HepG2 (cell line): Measurements from ENCODE around the gene BMERB1. TPM values are rescaled to one million over a fixed set of nuclear protein-coding genes. Genes with fewer than 3 reads are reported as not detected.

Experiments
- ATAC-seq: fragments of 200-7000 bp; cut with Tn5 transposase; 3 replicates; pipeline ENCODE4 v1.9.1; 2020; ENCODE audit warnings: mild to moderate bottlenecking, moderate library complexity
- BruUV-seq: library from RNA; stranded (reverse); fragments of 400-500 nt; replicated peaks from 2 replicates; lab custom pipeline; 2021; lab: Mats Ljungman, UMichigan
- CTCF ChIA-PET: fragments of 300-600 bp; formaldehyde crosslinking; extraction: SDS; loops from one replicate; lab custom pipeline; 2021; ENCODE audit warnings: low total read pairs, inconsistent platforms, low intra/inter-chr PET ratio; lab: Yijun Ruan, JAX
- POLR2A ChIA-PET: fragments of 350-600 bp; sonication (Branson Sonifier 250); formaldehyde crosslinking; loops from one replicate; lab custom pipeline; 2020; ENCODE audit warnings: antibody characterized with exemption, inconsistent platforms; lab: Yijun Ruan, JAX
- DNase-seq: peaks from one replicate; pipeline ENCODE4 v3.0.0-alpha.2; 2015; ENCODE audit warnings: low spot score
- FAIRE-seq: peaks from 3 replicates; lab custom pipeline; 2011; peaks lifted over from hg19 to GRCh38; lab: Jason Lieb, UNC
- H2AFZ ChIP-seq: one replicate; pipeline ENCODE4 v1.6.1; 2011; ENCODE audit warnings: low read length, inconsistent platforms
- H3K27ac ChIP-seq: fragments of 300-600 bp; 3 replicates; pipeline ENCODE4 v1.8.0; 2011; ENCODE audit warnings: mixed run types, mild to moderate bottlenecking, mixed read lengths, low read length, inconsistent platforms; ENCODE audit not compliant: insufficient read depth; ENCODE audit errors: extremely low read length
- H3K27me3 ChIP-seq, 2 experiments: fragments of 200-600 bp in 1 of 2; 2 replicates in 1 of 2; 3 replicates in 1 of 2; pipeline versions ENCODE4 v1.6.0 to v1.8.0; 2011; ENCODE audit warnings: low read length in 2 of 2, mild to moderate bottlenecking in 2 of 2, moderate library complexity in 2 of 2, inconsistent platforms in 1 of 2; ENCODE audit not compliant: insufficient read depth in 2 of 2, control insufficient read depth in 1 of 2
- H3K36me3 ChIP-seq, 2 experiments: fragments of 200-600 bp in 1 of 2; replicated peaks in 1 of 2; 2 replicates in 1 of 2; 3 replicates in 1 of 2; pipeline versions ENCODE4 v1.5.1 to v1.8.0; 2011; ENCODE audit warnings: low read length in 2 of 2, inconsistent platforms in 1 of 2; ENCODE audit not compliant: insufficient read depth in 2 of 2, control insufficient read depth in 1 of 2
- H3K4me1 ChIP-seq: 2 replicates; pipeline ENCODE4 v1.5.1; 2012; ENCODE audit warnings: low read length, inconsistent platforms; ENCODE audit not compliant: insufficient read depth
- H3K4me2 ChIP-seq: 2 replicates; pipeline ENCODE4 v1.6.0; 2011; ENCODE audit warnings: low read depth, low read length, inconsistent platforms
- H3K4me3 ChIP-seq, 3 experiments: fragments of 200-600 bp in 1 of 3; sonication (generic), shearing (Covaris generic) in 1 of 3; replicated peaks in 1 of 3; 2 replicates each; pipeline ENCODE4 v1.5.1; 2011 to 2016; ENCODE audit warnings: low read length in 3 of 3, inconsistent platforms in 2 of 3, low read depth in 2 of 3, mild to moderate bottlenecking in 2 of 3, control low read depth in 1 of 3, mixed read lengths in 1 of 3; ENCODE audit not compliant: insufficient read depth in 1 of 3
- H3K79me2 ChIP-seq: one replicate; pipeline ENCODE4 v1.6.1; 2011; ENCODE audit warnings: low read length, inconsistent platforms; ENCODE audit not compliant: insufficient read depth
- H3K9ac ChIP-seq: 2 replicates; pipeline ENCODE4 v1.6.0; 2011; ENCODE audit warnings: mild to moderate bottlenecking, low read depth, low read length, inconsistent platforms; ENCODE audit not compliant: insufficient read depth
- H3K9me3 ChIP-seq: 2 replicates; pipeline ENCODE4 v1.5.1; 2012; ENCODE audit warnings: mild to moderate bottlenecking, low read length
- H4K20me1 ChIP-seq: 2 replicates; pipeline ENCODE4 v1.6.0; 2011; ENCODE audit warnings: inconsistent platforms, mild to moderate bottlenecking, low read length, moderate library complexity; ENCODE audit not compliant: insufficient read depth
- CEBPG ChIP-seq: IDR thresholded peaks from 2 replicates; pipeline ENCODE4 v1.6.1; 2016
- EED ChIP-seq: sonication (generic); formaldehyde crosslinking; IDR thresholded peaks from 2 replicates; pipeline ENCODE4 v1.5.0; 2020; ENCODE audit warnings: mild to moderate bottlenecking, missing genetic modification reagents
- ERF ChIP-seq: IDR thresholded peaks from 2 replicates; pipeline ENCODE4 v1.6.1; 2018; ENCODE audit warnings: missing biosample characterization, missing genetic modification reagents
- FOXA3 ChIP-seq: IDR thresholded peaks from 2 replicates; pipeline ENCODE4 v1.6.1; 2016; ENCODE audit warnings: missing genetic modification reagents, missing compliant biosample characterization
- PPARG ChIP-seq: conservative IDR thresholded peaks from 2 replicates; pipeline ENCODE4 v1.6.1; 2016; ENCODE audit warnings: missing biosample characterization, missing genetic modification reagents
- RXRB ChIP-seq: IDR thresholded peaks from 2 replicates; pipeline ENCODE4 v1.6.1; 2016; ENCODE audit warnings: borderline replicate concordance, missing genetic modification reagents, missing compliant biosample characterization
- SRSF4 ChIP-seq: fragments of 200-400 bp; formaldehyde crosslinking; IDR thresholded peaks from one replicate; pipeline ENCODE4 v1.6.1; 2018; ENCODE audit warnings: mild to moderate bottlenecking, low read depth, low read length, moderate library complexity; ENCODE audit not compliant: poor library complexity, severe bottlenecking
- STAG1 ChIP-seq: sonication (generic); formaldehyde crosslinking; IDR thresholded peaks from 2 replicates; pipeline ENCODE4 v1.4.0; 2020; ENCODE audit warnings: missing genetic modification reagents
- YEATS4 ChIP-seq: sonication (generic); formaldehyde crosslinking; IDR thresholded peaks from 2 replicates; pipeline ENCODE4 v1.4.0; 2020; ENCODE audit warnings: missing genetic modification reagents, borderline replicate concordance
- ZBTB38 ChIP-seq: sonication (generic); formaldehyde crosslinking; IDR thresholded peaks from 2 replicates; pipeline ENCODE4 v1.5.1; 2020; ENCODE audit warnings: mild to moderate bottlenecking, missing genetic modification reagents
- ZNF329 ChIP-seq: sonication (generic); formaldehyde crosslinking; IDR thresholded peaks from 2 replicates; pipeline ENCODE4 v1.9.0; 2021; ENCODE audit warnings: low read depth, mild to moderate bottlenecking, missing genetic modification reagents
- ZNF383 ChIP-seq: sonication (generic); formaldehyde crosslinking; IDR thresholded peaks from 2 replicates; pipeline ENCODE4 v1.4.0; 2020; ENCODE audit warnings: missing genetic modification reagents, mild to moderate bottlenecking, borderline replicate concordance
- ZNF792 ChIP-seq: IDR thresholded peaks from 2 replicates; pipeline ENCODE4 v1.6.1; 2016
- ZNF816 ChIP-seq: sonication (generic); formaldehyde crosslinking; IDR thresholded peaks from 2 replicates; pipeline ENCODE4 v1.8.0; 2022; ENCODE audit warnings: missing genetic modification reagents, mild to moderate bottlenecking, borderline replicate concordance
- WGBS: methylation state at CpG from one replicate; pipeline ENCODE4 v1.1.6; 2017; ENCODE audit warnings: low lambda C conversion rate; 5-methylcytosine and 5-hydroxymethylcytosine counted together
- in situ Hi-C: cut with HindIII; loops from 2 replicates; pipeline ENCODE4 v1.10.0; 2017; ENCODE audit warnings: low pct_unique_long_range_greater_than_20kb; ENCODE audit not compliant: extremely low pct_ligation_motif_present
- intact Hi-C: fragments of 100-400 bp; cut with micrococcal nuclease; formaldehyde crosslinking; loops from one replicate; pipeline ENCODE4 v1.10.0; 2022; ENCODE audit not compliant: unreplicated experiment
- polyA plus RNA-seq, 8 experiments: library from polyadenylated mRNA; depleted of rRNA in 3 of 8; stranded (reverse) in 7 of 8; unstranded in 1 of 8; fragments of >200 nt; fragmentation: Illumina TruSeq in 4 of 8; extraction: Trizol in 4 of 8; gene quantifications; 2 replicates each; pipeline versions ENCODE4 v1.2.1 to v1.2.3, GENCODE V29; 2011 to 2016; ENCODE audit warnings: low read depth in 4 of 8, missing spikeins in 1 of 8, mixed read lengths in 1 of 8; ENCODE audit not compliant: insufficient read depth in 1 of 8
- total RNA-seq, 5 experiments: library from RNA; depleted of rRNA; stranded (reverse); fragments of >200 nt; fragmentation: Illumina TruSeq; extraction: Trizol; gene quantifications; 2 replicates each; pipeline ENCODE4 v1.2.3, GENCODE V29; 2016; ENCODE audit warnings: low read depth in 1 of 5
- TF ChIP-seq, protein P1 (sequence below): sonication (generic); formaldehyde crosslinking; IDR thresholded peaks from 2 replicates; pipeline ENCODE4 v1.8.1; 2022; ENCODE audit warnings: low read depth, mild to moderate bottlenecking, missing genetic modification reagents

The BMERB1 gene
- total and polyA plus RNA-seq, 2 of the 13 experiments (the other 11 are each of a cell fraction or from before 2014, with no cell fraction given): 1.4 TPM

DNA sequence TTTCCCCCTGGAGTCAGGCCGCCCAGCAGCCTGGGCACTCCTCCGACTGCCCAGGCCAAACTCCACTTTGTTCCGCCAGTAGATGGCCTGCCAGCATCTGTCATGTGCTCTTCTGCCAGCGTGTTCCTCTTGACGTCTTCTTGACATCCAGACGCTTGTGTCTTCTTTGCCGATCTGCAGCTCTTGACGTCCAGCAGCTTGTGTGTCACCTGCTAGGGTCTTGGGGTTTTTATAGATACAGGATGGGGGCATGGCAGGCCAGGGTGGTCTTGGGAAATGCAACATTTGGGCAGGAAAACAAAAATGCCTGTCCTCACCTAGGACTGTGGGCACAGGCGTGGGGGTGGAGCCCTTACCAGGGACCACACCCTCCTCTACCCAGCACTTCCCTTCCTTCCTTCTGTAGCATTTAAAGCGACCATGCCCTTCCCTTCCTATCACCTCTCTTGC lies 88.7 kb downstream of the BMERB1 start (continued):
- peak; percentile 94 for TF ChIP-seq ZBTB38 (CRISPR knock-in tag)
- no peak for TF ChIP-seq ZNF816 (CRISPR knock-in tag)
- TF ChIP-seq YEATS4: no peak
- TF ChIP-seq CEBPG (CRISPR knock-in tag): 0 out of 2 replicates have a peak, but pooled peaks have one; percentile 12
- 0 out of 2 replicates have a peak, but pooled peaks have one; percentile 23 for TF ChIP-seq ZNF792 (CRISPR knock-in tag)
- TF ChIP-seq PPARG (CRISPR knock-in tag): 0 out of 2 replicates have a peak, but pooled peaks have one; percentile 44
- peak; percentile 95 for TF ChIP-seq STAG1
- TF ChIP-seq EED (CRISPR knock-in tag): 0 out of 2 replicates have a peak, but pooled peaks have one; percentile 21
- no peak for TF ChIP-seq FOXA3 (CRISPR knock-in tag)
- TF ChIP-seq ZNF383 (CRISPR knock-in tag): 0 out of 2 replicates have a peak, but pooled peaks have one; percentile 58
- TF ChIP-seq RXRB (CRISPR knock-in tag): peak; percentile 57; the same call in 1 of the 2 replicates
- TF ChIP-seq ERF: peak; percentile 59; the same call in 1 of the 2 replicates

DNA sequence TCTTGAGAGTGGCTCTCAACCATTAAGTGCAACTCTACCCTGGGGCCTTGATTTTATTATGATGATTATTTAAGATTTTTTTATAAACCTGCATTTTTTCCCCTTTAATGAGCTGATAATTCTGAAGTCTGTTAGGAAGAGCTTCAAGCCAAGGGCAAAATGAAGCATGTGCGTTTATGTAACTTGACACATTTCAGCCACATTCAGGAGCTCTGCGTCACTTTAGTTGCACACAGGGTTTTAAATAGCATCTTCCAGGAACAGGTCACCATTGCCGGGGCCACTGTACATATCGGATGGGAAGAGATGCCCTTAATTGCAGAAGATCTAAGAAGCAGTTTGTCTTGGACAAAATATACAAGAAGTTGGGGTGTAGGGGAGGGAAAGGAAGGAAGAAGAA lies 89.6 kb downstream of the BMERB1 start:
- FAIRE-seq (no peak), ATAC-seq (no peak), DNase-seq (no peak)
- 72% methylated on average over 4 of the region's 4 CpGs for WGBS
- Histone ChIP-seq H3K4me3 (no peak overlapping the region), H3K9ac (no peak overlapping the region), H3K36me3 (no peaks in the 10 kb centered on the region), H2AFZ (no peak overlapping the region), H3K27me3 (no peaks in the 10 kb centered on the region), H3K79me2 (no peaks in the 10 kb centered on the region), H4K20me1 (no peaks in the 10 kb centered on the region), H3K4me1 (peaks cover 17% of the 10 kb centered on the region), H3K9me3 (no peaks in the 10 kb centered on the region), H3K27ac (no peak overlapping the region), H3K4me2 (no peak overlapping the region)
- CTCF ChIA-PET: no interaction called here
- POLR2A ChIA-PET: no interaction called here
- no peak for TF ChIP-seq ZNF329 (CRISPR knock-in tag)
- TF ChIP-seq, protein P1, sequence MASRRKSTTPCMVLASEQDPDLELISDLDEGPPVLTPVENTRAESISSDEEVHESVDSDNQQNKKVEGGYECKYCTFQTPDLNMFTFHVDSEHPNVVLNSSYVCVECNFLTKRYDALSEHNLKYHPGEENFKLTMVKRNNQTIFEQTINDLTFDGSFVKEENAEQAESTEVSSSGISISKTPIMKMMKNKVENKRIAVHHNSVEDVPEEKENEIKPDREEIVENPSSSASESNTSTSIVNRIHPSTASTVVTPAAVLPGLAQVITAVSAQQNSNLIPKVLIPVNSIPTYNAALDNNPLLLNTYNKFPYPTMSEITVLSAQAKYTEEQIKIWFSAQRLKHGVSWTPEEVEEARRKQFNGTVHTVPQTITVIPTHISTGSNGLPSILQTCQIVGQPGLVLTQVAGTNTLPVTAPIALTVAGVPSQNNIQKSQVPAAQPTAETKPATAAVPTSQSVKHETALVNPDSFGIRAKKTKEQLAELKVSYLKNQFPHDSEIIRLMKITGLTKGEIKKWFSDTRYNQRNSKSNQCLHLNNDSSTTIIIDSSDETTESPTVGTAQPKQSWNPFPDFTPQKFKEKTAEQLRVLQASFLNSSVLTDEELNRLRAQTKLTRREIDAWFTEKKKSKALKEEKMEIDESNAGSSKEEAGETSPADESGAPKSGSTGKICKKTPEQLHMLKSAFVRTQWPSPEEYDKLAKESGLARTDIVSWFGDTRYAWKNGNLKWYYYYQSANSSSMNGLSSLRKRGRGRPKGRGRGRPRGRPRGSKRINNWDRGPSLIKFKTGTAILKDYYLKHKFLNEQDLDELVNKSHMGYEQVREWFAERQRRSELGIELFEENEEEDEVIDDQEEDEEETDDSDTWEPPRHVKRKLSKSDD (CRISPR knock-in tag): no peak
- TF ChIP-seq SRSF4: no peak
- no TSS peak for BruUV-seq
- in situ Hi-C loops: no loop called here
- intact Hi-C loops: loop anchor here (1.0 kb wide), 1 partner anchor 180 kb away; no protein-coding TSS in a partner anchor
